Left colon (tissue), 2 donors: ENCODE data around the gene RPS5. TPM values are rescaled to one million over a fixed set of nuclear protein-coding genes. Genes with fewer than 3 reads are reported as not detected.
A peak's percentile ranks its signal among the peaks of the same experiment; 100 is the strongest.
"Not testable (repeated sequence)": the region's sequence is repeated elsewhere in the genome, so short reads cannot be mapped to it uniquely, and the experiment has no call there.

ENCODE experiments used
- ATAC-seq: fragments of 200-7000 bp; cut with Tn5 transposase; one replicate; pipeline ENCODE4 v1.9.1; 2020; ENCODE audit warnings: mild to moderate bottlenecking, moderate library complexity
- DNase-seq, 2 donors: peaks; one replicate each; pipeline ENCODE4 v3.0.0-alpha.2; 2020
- intact Hi-C, 2 donors: fragments of 100-400 bp; cut with DNase I in 1 of 2; cut with micrococcal nuclease in 1 of 2; formaldehyde crosslinking; loops; one replicate each; pipeline versions ENCODE4 v1.11.2 to v1.14.0; 2022; cut with DNase I, micrococcal nuclease
- microRNA-seq, 2 donors: library from miRNA; unstranded; fragments of <30 nt; microRNA quantifications; one replicate each; pipeline versions ENCODE4 v1.1.0 to v1.2.0, GENCODE V29; 2020
- total RNA-seq, 2 donors: library from RNA; stranded (reverse); fragmentation: NEBNext Ultra II Directional; extraction: Animal tissue kit (Norgen Biotek cat#: 25700); gene quantifications; one replicate each; pipeline ENCODE4 v1.2.1, GENCODE V29; 2021
- donor health status: DM: no; HTN: no; CAD: no.
- donor health status: DM: yes; HTN: yes; CAD: no.

Gene RPS5
- total RNA-seq, 2 donors from 2014 or later: 600 to 683 TPM

DNA sequence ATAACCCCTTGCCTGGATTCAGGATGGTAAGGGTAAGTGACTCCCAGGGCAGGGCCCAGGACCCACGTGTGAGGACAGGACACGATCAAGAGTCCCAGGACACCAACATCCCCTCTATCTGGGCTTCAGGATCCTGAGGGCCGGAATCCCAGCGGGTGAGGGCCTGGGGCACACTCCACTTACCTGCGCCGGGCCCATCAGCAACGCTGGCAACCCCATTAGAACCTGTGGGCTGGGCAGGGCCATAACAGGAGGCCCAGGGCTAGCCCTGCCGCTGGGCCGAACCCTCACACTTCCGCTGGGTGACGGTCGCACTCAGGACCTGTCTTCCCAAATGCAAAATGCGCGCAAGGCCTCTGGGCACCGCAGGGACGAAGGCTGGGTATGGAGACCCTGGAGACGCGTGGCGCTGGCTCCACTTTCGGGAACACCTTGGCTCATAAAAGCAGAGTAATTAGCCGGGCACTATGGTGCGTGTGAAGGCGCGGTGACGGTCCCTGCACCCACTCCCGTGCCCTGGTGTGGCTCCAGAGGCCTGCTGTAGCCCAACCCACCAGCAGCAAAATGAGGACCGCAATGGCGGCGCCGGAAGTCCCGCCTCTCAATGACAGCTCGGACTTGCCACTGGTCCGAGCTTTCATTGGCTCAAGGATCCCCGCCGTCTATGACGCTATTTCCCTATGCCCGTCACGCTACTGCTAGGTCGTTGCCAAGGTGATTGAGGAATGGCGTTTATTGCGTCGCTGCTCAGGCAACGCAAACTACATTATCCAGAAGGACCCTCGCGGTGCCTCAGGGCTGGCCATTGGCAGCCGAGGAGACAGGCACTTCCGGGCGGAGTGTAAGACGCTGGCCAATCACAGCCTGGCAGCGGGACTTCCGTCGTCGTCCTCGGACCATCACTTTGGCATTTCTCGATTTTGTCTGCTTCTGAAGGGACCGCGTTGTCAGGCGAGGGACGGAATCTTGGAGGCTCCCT, 52.8 kb downstream of the RPS5 start, which contains the start of gene ZNF132:
Gene ZNF132 (minus strand): TSS at position 578 of the 979 bp plus-strand sequence. CDS start 332 bp downstream, at position 246.
- peak; percentile 94 to 99 for DNase-seq
- intact Hi-C loops: no loop called here
- ATAC-seq: peak; percentile 98

GRCh38 chr19:58440556-58440955, 53.5 kb downstream of the RPS5 start:
- DNase-seq: no peak
- ATAC-seq: no peak
- intact Hi-C loops: no loop called here

GRCh38 chr19:58442986-58443385, 55.9 kb downstream of the RPS5 start:
- intact Hi-C loops, ATAC-seq, DNase-seq: not testable (repeated sequence)

Small RNAs within 50 kb of the gene (microRNA-seq; reads per million reads assigned to microRNA genes)
- 0 to 6.8 reads per million in 2 donors for gene MIR4754

Other genes with a start within 250 kb of the RPS5 start
- 1 to 10 TPM; 3.1 to 3.9 TPM for gene ZNF329, start 236.5 kb upstream of the RPS5 start, total RNA-seq
- 10 to 100 TPM; 14.4 to 17.4 TPM for gene ZNF274, start 204.2 kb upstream of the RPS5 start, total RNA-seq
- gene ZNF544, start 158.4 kb upstream of the RPS5 start, total RNA-seq: 10 to 100 TPM; 17.6 to 29.9 TPM
- 1 to 10 TPM; 3.5 to 4.1 TPM for gene ZNF8, start 108.3 kb upstream of the RPS5 start, total RNA-seq
- 10 to 100 TPM; 24.3 to 26.9 TPM for gene ERVK3-1, start 81.9 kb upstream of the RPS5 start, total RNA-seq
- gene ZSCAN22, start 60.3 kb upstream of the RPS5 start, total RNA-seq: 1 to 10 TPM; 2.6 to 2.8 TPM
- 1 to 10 TPM; 2.1 to 2.5 TPM for gene A1BG, start 33.8 kb upstream of the RPS5 start, total RNA-seq
- gene ZNF497, start 24.5 kb upstream of the RPS5 start, total RNA-seq: 1 to 10 TPM in 1 of 2 donors, under 1 TPM in 1; 0.73 to 1.6 TPM
- gene ZNF837, start 6.2 kb upstream of the RPS5 start, total RNA-seq: 1 to 10 TPM; 2.4 to 2.5 TPM
- gene RNF225, start 8.4 kb downstream of the RPS5 start, total RNA-seq: not detected
- gene ZNF584, start 21.4 kb downstream of the RPS5 start, total RNA-seq: 1 to 10 TPM; 7.8 to 7.9 TPM
- 1 to 10 TPM; 3.0 to 4.6 TPM for gene ZNF132, start 52.9 kb downstream of the RPS5 start, total RNA-seq
- gene ZNF324B, start 64.4 kb downstream of the RPS5 start, total RNA-seq: 1 to 10 TPM; 4.7 to 5.1 TPM
- 10 to 100 TPM; 11.6 to 14.0 TPM for gene ZNF324, start 79.8 kb downstream of the RPS5 start, total RNA-seq
- gene ZNF446, start 89.1 kb downstream of the RPS5 start, total RNA-seq: 10 to 100 TPM in 1 of 2 donors, 1 to 10 TPM in 1; 10.0 to 11.2 TPM
- gene SLC27A5, start 124.7 kb downstream of the RPS5 start, total RNA-seq: 1 to 10 TPM; 2.8 to 4.6 TPM
- 10 to 100 TPM; 13.7 to 14.3 TPM for gene ZBTB45, start 132.5 kb downstream of the RPS5 start, total RNA-seq
- 100 to 1,000 TPM; 171 to 184 TPM for gene TRIM28, start 156.8 kb downstream of the RPS5 start, total RNA-seq
- gene CHMP2A, start 167.8 kb downstream of the RPS5 start, total RNA-seq: 100 to 1,000 TPM; 204 to 215 TPM
- 10 to 100 TPM; 55.8 to 70.4 TPM for gene UBE2M, start 171.3 kb downstream of the RPS5 start, total RNA-seq
- 10 to 100 TPM; 22.8 to 28.9 TPM for gene MZF1, start 186.1 kb downstream of the RPS5 start, total RNA-seq